Subcutaneous adipose tissue (tissue), 4 donors: ENCODE results near the gene ATIC. TPM values are rescaled to one million over a fixed set of nuclear protein-coding genes. Genes with fewer than 3 reads are reported as not detected.

Experiments used
- total RNA-seq, 4 donors: library from RNA; depleted of rRNA; stranded (reverse); fragments of >200 nt; gene quantifications; one replicate each; pipeline ENCODE4 v1.1.0, GENCODE V29; 2016
- TF ChIP-seq, protein P1 (sequence below): fragments of 450-650 bp; IDR thresholded peaks from one replicate; pipeline ENCODE4 v1.5.1; 2016; ENCODE audit warnings: low read depth, mild to moderate bottlenecking, control low read depth, antibody characterized with exemption, moderate library complexity

The ATIC gene
- total RNA-seq, 4 donors from 2014 or later: 33.5 to 71.9 (median 55.2) TPM

DNA sequence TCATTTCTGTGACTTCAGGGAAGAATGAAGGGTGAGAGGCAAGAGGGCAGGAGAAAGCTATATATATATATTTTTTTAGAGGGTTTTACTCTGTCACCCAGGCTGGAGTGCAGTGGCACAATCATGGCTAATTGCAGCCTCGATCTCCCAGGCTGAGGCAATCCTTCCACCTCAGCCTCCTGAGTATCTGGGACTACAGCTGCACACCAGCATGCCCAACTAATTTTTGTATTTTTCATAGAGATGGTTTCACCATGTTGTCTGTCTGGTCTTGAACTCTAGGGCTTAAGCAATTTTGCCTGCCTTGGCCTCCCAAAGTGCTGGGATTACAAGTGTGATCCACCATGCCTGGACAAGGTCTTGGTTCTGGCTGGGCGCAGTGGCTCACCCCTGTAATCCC lies 3.4 kb downstream of the ATIC start:
- TF ChIP-seq, protein P1, sequence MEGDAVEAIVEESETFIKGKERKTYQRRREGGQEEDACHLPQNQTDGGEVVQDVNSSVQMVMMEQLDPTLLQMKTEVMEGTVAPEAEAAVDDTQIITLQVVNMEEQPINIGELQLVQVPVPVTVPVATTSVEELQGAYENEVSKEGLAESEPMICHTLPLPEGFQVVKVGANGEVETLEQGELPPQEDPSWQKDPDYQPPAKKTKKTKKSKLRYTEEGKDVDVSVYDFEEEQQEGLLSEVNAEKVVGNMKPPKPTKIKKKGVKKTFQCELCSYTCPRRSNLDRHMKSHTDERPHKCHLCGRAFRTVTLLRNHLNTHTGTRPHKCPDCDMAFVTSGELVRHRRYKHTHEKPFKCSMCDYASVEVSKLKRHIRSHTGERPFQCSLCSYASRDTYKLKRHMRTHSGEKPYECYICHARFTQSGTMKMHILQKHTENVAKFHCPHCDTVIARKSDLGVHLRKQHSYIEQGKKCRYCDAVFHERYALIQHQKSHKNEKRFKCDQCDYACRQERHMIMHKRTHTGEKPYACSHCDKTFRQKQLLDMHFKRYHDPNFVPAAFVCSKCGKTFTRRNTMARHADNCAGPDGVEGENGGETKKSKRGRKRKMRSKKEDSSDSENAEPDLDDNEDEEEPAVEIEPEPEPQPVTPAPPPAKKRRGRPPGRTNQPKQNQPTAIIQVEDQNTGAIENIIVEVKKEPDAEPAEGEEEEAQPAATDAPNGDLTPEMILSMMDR: no peak

DNA sequence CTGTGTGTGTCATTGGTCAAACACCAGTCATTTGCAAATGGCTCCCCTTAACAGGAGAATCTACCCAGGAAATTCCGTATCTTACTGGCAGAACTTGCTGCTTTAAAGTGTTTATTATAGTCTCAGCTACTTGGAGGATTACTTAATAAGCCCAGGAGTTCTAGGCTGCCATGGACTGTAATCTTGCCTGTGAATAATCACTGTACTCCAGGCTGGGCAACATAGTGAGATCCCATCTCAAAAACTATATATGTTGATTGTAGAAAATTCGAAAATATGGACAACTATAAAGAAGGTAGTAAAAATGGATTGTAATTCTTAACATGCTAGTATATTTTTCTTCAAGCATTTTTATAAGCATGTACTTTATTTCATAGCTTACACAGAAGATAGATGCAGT lies 4.5 kb downstream of the ATIC start:
- TF ChIP-seq, protein P1: no peak

GRCh38 chr2:215319500-215319899 lies 7.6 kb downstream of the ATIC start:
- TF ChIP-seq, protein P1: no peak

GRCh38 chr2:215320102-215320501 lies 8.2 kb downstream of the ATIC start:
- TF ChIP-seq, protein P1: no peak

DNA sequence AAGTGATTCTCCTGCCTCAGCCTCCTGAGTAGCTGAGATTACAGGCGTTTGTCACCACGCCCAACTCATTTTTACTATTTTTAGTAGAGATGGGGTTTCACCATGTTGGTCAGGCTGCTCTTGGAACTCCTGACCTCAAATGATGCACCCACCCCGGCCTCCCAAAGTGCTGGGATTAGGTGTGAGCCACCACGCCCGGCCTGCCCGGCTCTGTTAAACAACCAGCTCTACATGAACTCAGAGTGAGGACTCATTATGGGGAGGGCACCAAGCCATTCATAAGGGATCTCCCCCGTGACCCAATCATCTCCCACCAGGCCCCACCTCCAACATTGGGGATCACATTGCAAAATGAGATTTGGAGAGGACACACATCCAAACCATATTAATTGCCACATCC lies 8.8 kb downstream of the ATIC start:
- TF ChIP-seq, protein P1: no peak

- TF ChIP-seq, protein P1: no peak
These were observed 13.0 kb downstream of the ATIC start for GRCh38 chr2:215324811-215325210.

DNA sequence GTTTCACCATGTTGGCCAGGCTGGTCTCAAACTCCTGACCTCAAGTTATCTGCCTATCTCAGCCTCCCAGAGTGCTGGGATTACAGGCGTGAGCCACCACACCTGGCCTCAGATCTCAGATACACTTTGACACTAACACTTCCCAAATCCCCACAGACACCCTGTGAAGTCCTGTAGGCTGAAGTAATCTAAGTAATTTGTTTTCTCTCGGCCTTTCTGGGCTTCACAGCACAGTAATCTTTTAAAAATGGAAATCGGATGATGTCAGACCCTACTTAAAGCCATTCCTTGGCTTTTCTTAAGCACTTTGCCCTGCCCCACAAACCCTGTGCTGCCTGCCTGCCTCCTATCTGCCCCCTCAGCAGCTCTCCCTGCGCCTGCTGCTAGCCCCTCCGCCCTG lies 16.2 kb downstream of the ATIC start:
- TF ChIP-seq, protein P1: no peak
